GM18517 (cell line): ENCODE measurements around the gene LRRC32.
A peak's percentile ranks its signal among the peaks of the same experiment; 100 is the strongest.
"Not testable (repeated sequence)": the region's sequence is repeated elsewhere in the genome, so short reads cannot be mapped to it uniquely, and the experiment has no call there.

ENCODE experiments used
- ATAC-seq: cut with Tn5 transposase; IDR thresholded peaks from one replicate; pipeline ENCODE4 v1.9.1; 2021; ENCODE audit warnings: mild to moderate bottlenecking, moderate library complexity; ENCODE audit not compliant: unreplicated experiment

The LRRC32 gene

DNA sequence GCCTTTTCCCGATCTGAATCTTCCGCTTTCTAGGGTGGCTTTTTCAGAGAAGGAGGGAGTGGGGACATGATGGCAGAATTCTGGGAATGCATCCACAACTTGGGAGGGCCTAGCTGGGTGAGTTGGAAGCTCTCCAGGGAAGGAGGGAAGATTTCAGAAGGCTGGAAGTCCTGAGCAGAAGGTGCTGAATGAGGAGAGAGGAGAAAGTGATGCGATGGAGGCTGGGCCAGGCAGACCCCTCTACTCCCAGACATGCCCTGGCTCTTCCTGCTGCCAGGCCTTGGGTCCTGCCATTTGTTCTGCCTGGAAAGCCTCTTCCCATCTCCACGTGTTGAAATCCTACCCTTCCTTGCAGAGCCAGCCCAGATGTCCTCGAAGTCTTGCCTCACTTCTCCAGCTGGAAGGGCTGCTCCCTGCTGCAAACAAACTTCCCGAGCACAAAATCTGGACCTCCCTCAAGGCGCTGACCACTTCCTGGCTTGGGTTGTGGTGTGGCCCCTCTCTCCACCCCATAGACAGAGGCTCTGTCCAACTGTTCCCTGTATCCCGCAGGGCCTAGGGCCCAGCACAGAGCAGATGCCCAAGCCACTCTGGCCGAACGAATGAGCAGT lies 16.8 kb downstream of the LRRC32 start:
- ATAC-seq, result no peak

DNA sequence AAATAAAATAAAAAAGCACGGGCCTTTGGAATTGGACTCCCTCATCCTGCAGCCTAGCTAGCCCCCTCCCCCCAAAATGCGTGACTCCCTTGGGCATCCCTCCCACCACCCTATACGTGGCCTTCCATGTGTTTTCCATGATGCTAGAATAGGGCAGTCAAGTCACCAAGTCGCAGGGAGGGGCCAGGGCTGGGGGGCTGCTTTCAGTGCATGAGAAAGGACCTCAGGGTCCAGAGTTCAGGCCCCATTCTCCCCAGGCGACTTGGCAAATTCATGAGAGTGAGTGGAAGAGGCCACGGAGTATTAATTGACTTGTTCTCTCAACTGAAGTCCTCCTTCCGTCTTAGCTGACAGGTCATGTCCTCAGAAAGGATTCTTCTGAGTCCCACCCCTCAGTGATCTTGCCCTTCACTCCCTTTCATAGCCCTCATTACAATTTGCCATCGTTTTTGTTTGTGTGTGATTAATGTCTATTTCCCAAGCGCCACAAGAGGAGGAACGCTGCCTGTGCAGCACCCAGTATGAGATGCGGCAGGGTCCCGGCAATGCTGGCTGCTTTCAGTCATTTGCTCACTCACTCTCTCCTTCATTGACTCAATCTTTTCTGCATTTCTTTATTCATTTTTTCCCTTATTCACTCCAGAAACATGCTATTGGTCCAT lies 17.4 kb downstream of the LRRC32 start:
- no peak for ATAC-seq

DNA sequence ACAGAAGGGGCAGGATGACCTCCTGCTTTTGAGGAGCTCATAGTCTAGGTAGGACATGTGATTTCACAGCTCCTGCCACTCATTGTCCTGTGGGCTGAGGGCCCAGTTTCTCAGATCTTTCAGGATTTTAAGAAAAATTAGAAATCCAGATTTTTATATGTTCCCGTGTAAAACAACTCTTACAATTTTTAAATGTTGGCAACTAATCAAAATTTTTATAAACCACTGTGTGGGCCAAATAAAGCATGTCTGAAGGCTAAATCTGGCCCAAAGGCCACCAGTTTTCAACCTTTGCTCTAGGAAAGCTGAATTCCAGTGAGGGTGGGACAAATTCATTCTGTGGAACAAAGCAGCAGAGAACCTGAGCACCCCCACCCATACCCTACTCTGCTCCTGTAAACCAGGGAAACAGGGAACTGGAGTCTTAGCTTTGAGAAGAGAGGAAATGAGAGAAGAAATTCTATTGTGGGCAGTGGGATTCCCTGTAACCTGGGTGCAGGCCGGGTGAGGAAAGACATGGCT lies 20.6 kb downstream of the LRRC32 start:
- no peak for ATAC-seq

DNA sequence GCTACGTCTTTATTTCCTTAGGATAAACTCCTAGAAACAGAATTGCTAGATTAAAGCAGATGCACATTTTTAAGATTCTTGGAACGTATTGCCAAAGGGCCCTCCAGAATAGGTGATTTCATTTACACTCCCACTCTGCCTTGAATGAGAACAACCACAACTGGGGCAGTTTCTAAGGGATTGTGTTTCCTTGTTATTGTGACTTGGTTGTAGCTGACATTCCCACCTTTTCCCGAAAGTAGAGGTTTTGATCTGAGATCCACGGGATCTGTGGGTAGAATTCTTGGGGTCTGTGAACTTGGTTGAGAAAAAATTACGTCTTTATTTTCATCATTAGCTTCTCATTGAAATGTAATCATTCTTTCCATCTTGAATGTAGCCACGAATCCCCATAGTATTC lies 21.5 kb downstream of the LRRC32 start:
- ATAC-seq, result no peak

DNA sequence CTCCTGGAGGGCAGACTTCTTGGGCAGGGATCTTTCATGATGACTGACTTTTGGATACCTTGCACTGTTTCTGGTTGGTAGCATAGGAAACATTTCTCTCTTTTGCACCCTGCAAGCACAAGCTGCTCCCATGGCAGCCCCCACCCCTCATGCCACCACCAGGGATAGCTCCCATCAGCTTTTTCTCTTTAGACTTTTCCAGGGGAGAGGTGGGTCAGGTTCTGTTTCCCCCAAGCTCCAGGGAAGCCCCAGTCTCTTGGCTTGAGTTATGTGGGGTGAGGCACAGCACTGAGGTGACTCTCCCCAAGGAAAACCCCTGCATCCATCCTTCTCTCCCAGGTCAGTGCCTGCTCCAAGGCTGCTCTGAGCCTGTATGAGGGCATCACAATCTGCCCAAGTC lies 22.5 kb downstream of the LRRC32 start:
- no peak for ATAC-seq

DNA sequence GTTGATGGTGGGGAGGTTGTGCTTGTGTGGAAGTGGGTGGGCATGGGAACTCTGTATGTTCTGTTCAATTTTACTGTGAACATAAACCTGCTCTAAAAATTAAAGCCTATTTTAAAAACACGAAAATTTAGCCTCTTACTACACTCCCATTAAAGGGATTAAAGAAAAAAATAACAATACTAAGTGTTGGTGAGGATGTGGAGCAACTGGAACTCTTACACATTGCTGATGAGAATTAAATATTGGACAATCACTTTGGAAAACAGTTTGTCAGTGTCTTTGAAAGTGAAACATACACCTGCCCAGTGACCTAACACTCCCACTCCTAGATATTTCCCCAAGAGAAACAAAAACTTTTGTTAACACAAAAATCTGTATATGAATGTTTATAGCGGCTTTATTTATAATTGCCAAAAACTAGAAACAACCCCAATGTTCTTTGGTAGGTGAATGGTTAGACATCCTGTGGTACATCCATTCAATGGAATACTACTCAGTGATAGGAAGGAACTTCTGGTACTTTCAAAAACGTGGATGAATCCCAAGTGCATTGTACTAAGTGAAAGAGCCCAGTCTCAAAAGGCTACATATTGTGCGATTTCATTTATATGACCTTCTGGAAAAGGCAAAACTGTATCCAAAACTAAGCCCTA lies 23.5 kb downstream of the LRRC32 start:
- no peak for ATAC-seq

DNA sequence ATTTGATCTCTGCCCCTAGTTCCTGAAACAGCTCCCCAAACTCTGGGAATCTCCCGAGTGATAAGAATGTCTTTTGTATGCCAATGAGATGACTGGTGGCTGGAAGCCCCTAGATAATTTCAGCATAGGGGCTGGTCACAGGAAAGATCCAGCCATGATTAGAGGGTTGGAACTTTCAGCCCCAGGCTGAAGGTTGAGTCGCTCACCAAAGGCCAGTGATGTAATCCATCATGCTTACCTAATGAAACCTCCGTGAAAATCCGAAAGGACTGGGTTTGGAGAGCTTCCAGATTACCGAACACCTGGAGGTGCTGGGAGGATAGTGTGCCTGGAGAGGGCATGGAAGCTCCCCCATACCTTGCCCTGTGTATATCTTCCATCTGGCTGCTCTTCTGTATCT lies 26.0 kb downstream of the LRRC32 start:
- ATAC-seq, result no peak

DNA sequence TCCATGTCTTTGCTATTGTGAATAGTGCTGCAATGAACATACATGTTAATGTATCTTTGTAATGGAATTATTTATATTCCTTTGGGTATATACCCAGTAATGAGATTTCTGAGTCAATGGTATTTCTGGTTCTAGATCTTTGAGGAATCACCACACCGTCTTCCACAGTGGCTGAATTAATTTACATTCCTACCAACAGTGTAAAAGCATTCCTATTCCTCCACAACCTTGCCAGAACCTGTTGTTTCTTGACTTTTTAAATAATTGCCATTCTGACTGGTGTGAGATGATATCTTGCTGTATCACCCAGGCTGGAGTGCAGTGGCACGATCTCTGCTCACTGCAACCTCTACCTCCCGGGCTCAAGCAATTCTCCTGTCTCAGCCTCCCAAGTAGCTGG lies 26.8 kb downstream of the LRRC32 start:
- ATAC-seq, result not testable (repeated sequence)

DNA sequence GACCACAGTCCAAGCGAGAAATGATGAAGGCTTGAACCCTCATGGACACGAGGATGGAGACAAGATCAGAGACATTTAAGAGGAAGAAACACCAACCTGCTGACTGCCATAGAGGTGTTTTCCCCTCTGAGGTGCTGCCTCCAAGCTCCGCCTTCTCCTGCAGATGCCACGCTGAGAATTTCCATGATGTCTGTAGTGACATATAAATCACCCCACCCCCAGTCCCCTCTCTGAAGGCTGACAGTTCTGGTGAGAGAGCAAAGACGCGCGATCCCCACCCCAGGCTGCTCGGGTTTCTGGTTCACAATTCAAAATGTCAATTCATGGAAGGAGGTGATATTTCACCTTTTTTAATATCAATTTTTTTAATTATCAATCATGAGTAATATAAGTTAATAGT lies 28.2 kb downstream of the LRRC32 start:
- ATAC-seq, result no peak

DNA sequence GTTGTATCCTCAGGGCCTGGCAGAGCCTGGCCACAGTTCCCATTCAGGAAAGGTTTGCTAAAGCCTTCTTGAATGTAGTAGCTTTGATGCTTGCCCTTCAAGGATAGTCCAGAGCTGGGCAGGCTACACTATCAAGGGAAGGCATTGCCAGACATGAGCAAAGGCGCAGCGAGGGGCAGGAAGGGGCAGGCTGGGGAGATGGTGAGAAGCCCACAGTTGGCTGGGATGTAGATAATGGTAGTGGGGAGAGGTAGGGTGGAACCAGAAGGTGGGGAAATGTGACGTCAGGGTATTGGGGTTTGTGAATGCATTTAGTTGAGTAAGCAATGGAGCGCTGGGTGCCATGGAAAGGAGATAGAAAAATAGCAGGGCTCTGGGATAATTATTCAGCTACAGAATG lies 28.6 kb downstream of the LRRC32 start:
- ATAC-seq, result no peak

DNA sequence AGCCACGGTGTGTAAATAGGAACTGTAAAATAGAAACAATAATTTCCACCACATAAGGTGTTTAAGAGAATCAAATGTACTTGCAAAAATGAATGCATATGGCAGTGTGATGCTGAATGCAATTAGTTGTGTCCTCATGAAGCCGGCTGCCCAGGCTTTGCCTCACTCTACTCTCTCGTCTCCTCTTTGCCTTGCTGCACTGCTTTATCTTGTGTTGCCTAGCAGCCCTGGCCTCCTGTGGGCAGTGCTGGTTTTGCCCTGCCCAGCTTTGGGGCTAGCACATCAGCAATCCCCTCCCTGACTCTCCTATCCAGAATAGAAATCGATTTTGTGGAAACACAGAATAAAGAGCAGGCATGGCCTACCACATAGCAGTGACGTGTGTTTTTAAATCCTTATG lies 30.0 kb downstream of the LRRC32 start:
- no peak for ATAC-seq

DNA sequence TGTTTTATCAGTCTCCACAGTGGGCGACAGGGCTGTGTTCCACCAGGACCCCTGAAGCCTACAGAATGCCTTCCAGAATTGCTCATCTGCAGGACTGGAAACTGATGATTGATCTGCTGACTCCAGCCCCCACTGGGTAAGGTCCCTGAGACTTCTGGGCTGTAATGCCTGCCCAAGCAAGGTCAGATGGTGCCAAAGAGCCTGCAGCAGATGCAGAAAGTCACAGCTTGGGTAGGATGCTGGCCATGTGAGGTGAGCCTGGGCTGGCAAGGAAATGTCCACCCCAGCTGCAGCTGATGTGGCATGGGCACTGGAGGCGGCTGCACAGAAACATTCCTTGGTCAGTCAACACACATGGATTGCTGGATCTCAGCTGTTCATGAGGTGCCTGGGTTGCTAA lies 30.9 kb downstream of the LRRC32 start:
- ATAC-seq, result no peak

DNA sequence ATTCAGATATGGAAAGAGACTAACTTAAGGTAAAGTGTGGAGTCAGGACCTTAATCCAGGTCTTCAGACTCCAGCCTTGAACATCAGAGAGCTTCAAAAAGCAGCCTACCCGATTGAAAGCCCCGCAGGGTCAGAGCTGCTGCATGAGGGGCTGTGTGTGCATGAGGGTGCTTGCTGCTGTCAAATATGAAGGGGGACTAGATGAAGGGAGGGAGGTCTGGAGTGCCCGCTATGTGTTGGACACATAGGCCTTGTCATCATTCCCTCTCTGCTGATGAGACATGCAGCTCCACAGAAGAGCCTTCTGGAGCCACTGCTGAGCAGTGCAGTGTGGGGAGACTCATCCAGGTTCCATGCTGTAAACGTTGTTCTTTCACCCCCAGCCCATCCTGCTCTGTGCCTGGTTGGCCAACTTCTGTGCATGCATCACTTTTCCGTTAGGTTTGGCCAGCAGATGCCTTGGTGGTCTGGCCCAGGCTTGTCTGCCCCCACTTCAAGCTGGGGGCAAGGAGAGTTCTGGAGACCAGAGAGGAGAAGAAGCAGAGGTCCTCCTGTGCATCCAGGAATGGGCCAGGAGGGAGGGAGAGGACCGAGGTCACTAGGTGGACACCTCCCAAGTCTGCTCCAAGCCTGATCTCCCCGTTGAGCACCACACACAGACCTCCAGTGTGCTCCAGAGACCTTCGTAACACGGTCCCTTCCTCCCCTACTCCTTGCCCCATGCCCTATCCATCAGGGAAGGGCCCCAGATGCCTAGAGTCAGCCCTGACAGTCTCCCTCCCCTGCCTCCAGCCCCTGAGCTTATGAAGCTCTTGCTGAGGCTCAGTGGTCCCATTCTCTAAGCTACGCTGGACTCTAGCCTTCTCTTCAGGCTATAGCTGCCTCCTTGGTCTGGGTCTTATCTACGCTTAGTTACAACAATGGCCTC lies 32.0 kb downstream of the LRRC32 start:
- no peak for ATAC-seq

DNA sequence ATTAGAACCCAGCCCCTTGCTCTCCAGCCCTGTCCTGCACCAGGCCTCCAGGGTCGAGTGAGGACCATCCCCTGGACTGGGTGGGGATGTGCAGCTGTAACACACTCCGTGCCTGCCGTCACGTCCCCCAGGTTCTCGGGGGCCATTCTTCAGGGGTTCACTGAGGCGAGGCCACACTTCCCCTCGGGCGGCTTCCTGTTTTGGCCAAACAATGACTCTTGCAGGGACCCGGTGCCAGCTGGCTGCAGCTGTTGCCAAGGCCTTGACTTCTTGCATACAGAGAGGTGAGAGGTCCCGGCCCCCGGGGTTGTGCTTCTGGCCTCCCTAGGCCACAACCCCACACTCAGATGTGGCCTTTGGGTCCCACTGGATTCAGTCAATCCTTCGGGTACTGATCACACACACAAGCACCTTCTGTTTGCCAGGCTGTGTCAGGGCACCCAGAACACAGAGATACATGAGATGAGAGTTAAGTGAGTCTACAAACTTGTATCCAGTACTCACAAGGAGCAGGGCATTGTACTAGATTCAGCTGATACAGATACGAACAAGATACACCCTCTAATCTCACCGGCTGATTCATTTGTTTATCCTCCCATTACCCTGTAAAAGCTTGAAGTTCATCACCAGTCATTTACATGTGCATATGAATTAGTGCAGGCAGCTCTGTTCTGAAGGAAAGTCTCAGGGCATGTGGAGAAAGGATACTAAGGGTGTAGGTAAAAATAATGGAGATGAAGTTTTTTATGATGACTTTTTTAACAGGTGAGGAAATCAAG lies 32.9 kb downstream of the LRRC32 start:
- peak; percentile 90 for ATAC-seq

DNA sequence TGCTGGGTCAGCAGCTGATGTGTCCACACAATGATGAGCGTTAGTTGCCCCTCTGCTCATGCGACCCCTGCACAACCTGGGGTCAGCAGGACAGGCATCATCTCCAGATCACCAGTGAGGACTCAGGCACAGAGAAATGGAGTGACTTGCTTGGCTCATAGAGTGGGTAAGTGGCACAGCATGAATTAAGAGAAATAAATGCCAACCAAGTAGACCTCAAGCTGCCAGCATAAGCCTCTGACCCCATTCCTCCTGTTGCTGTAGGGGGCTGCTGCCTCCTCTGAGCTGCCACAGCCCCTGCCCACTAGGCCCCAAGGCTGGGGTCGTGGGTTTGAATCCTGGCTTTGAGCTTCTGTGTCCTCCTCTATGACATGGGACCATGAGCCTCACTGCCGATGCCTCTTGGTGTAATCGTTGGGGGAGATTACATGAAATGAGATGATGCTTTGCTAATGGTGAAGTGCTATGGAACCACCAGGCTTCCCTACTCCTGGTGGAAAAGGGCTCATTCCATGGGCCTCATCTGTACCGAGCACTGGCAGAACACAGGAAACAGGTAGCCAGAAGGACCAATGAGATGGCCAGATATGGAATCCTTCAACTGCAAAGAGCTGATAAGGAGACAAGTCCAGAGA lies 33.6 kb downstream of the LRRC32 start:
- ATAC-seq, result no peak

DNA sequence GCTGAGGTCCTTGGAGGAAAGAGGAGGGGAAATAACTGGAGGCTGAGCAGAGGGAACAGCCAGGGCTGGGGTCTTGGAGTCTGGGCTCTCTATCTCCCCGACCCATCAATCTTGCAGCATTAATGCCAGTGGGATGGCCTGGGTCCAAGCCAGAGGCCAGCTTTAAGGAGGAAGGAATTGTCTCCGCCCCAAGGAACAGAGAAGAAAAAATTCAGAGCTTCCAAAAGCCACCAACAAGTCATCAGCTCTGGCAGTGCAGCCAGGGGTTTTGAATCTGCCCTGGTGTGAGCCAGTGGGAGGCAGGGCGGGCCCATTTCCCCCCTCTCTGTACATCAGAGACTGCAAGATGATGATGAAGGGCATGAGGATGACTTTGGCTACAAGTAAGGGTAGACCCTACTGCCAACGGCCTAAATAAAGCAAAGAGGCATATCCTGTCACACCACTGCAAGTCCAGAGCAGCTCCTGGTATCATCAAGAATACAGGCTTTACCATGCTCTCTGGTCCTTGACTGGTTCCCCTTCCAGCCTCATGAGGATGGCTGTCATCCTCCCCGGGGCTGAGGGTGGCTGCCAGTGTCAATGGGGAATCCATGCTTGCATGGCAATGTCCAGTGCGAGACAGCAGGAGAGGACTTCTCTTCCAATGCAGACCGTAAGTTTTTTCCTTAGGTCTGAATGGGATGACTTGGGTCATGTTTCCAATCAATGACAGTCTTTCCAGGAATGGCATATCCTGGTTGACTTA lies 34.4 kb downstream of the LRRC32 start:
- no peak for ATAC-seq

DNA sequence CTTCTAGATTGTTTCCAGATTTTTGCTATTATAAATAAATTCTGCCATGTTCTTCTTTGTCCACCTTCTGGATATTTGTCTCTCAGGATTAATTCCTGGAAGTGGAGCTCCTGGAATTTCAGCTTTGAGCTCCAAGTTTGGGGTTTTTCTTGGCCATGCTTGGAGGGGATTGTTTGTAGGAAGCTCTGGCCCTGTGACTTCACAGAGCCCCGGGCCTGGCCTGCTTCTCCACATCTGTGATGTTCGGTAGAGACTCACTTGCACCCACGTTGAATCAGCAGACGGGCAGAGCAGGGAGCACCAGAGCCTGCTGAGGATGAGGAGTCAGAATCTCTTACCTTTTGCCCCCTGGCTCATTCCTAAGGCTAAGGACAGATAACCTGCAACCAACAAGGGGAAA lies 35.7 kb downstream of the LRRC32 start:
- ATAC-seq, result no peak

DNA sequence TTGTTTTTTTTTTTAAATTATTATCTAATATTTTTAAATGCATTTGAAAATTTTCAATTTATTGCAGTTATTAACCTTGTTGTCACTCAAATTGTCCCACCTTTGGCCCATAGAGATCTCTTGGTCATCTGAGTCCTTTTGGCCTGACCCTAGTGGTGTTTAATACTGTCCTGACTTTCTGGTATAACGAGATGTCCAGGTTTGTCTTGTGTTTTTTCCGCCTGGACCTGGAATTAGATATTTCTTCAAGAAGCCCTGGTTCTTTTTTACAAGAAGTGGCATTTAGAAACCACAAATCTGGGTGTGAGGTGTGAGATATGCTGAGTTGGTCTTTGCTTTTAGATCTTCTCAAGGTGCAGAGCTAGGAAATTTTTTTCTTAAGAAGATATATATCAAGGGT lies 38.1 kb downstream of the LRRC32 start:
- ATAC-seq, result no peak

DNA sequence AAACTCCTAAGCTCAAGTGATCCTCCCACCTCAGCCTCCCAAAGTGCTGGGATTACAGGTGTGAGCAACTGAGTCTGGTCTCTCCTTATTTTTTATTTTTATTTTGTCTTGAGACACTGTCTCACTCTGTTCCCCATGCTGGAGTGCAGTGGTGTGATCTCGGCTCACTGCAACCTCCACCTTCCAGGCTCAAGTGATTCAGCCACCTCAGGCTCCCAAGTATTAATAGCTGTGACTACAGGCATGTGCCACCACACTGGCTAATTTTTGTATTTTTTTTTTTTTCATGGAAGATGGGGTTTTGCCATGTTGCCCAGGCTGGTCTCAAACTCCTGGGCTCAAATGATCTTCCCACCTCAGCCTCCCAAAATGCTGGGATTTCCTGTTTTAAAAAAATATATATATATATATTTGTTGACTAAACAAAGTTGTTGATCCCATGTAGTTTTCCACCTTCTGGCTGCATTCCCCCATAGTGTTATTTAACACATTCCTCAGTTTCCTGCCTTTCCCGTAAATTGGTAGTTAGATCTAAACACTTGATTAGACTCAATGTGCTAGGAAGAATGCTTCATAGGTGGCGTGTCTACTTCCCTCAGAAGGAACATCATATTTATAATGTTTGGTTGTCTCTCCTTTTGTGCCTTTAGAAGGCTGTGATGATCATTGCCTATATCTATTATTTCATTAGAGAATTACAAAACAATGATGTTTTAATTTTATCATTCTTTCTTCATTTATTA lies 38.8 kb downstream of the LRRC32 start:
- ATAC-seq, result no peak
